Inflammatory macrophage (primary cell): Measurements from ENCODE around the gene CFAP20DC.
A peak's percentile ranks its signal among the peaks of the same experiment; 100 is the strongest.
"Not testable (repeated sequence)": the region's sequence is repeated elsewhere in the genome, so short reads cannot be mapped to it uniquely, and the experiment has no call there.

Source experiments
- DNase-seq, 2 donors: peaks; one replicate each; pipeline ENCODE4 v3.0.0-alpha.2; 2020 to 2022

CFAP20DC gene

DNA sequence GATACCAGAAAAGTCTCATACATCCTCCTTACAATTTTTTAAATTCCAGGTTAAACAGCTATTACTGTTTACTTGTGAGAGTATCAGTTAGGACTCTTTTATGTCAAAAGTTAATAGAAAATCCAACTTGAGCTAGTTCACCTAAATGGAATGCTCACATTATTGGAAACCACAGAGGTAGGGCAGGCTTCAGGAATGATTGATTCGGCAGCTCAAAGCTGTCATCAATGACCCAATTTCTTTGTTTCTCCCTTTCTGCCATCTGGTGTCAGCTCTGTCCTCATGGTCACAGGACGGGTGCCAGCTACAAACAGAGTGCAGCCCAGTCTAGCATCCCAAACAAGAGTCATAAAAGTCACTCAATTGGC, 32.2 kb downstream of the CFAP20DC start:
- no peak for DNase-seq

DNA sequence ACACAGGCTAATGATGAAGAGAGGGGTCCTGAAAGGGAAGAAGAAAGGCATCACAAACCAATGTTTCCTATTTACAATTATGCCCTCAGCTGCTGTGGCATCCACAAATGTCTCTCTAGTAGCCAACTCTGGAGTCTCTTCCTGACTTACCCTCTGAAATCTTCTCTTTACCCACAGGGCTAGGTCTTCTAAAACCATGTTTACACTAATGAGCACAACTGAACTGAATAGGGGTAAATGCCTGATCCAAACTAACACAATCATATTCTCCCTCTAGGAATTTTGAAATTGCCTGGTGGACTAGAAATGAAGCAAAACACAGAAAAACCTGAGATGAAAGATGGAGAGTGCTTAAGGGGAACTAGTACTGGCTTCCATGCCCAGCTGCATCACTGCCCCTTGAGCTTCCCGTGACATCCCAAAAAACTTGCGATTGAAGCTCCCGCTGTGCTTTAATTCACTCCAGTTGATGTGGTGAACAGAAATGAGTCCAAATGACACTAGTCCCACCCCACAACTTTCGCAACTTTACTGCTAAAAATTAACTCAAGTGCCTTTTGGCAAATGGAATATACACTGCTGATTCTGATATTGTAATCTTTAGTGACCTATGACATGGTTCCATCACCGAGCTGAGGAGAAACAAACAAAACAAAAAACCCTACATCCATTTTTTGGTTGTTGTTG, 32.8 kb downstream of the CFAP20DC start:
- DNase-seq = no peak

DNA sequence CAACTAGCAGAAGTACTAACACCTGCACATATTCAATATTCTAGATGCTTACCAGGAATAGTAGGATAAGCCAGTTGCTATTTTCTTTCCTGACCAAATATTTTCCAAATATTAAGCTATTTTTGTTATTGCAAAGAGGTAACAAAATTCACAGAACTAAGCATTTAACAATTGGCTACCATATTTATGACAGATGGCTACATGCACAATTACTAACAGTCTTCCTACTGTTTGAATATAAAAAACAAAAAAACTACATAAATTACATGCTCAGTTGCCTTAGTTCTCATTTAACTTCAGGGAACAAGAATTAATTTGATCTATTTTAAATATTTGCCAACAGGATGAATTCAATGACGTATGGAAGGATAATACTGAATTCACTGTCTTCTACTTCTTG, 36.2 kb downstream of the CFAP20DC start:
- DNase-seq = no peak

DNA sequence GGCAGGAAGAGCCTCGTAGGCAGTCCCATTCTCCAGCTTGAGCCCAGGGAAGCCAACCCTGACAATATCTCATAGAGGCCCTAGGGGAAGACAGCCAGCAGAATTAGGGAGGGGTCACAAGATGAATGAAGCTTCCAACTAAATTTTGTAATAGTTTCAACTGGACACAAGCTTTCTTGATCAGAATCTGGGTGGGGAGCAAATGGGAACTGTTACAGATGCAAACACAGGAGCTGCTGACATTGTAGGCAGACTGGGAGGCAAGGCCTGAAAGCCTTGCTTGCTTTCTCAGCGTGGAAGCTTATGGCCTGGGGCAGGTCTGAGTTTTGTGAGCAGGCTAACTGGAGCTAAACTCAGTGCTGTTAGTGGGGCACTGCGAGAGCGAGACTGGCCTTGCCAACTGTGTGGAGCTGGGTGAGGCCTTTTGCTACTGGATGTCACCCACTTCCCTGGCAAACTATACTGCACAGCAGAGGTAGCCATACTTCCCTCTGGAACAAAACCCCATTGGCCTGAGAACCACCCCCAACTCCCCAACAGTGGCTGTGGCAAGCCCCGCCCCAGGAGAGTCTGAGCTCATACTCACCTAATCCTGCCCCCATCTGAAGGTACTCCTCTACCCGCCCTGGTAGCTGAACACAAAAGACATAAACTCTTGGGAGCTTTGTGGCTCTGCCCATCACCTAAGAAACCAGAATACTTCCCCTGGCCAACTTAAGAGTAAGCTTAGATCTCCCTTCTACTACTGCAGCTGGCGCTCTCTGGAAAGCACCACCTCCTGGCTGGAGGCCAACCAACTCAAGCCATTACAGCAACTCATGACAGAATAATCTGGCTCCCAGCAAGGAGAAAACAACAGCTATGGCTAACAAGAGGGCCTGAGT, 42.9 kb downstream of the CFAP20DC start:
- no peak for DNase-seq

DNA sequence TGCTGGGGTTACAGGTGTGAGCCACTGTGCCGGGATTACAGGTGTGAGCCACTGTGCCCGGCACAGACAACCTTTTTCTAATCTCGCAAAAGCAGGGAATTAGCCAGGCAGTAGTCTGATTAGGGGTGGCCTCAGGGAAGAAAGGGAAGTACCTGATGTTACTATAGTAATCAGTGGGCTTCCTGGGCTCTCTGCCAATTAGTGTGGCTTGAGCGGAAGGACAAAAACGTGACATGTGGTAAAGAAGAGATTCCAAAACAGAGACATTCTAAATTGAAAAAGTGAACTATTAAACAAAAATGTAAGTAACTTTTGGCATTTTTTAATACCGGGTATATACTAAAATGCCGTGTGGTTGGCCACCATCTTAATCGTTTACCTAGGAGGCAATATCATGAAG, 48.1 kb downstream of the CFAP20DC start:
- peak; percentile 30 to 51 for DNase-seq

DNA sequence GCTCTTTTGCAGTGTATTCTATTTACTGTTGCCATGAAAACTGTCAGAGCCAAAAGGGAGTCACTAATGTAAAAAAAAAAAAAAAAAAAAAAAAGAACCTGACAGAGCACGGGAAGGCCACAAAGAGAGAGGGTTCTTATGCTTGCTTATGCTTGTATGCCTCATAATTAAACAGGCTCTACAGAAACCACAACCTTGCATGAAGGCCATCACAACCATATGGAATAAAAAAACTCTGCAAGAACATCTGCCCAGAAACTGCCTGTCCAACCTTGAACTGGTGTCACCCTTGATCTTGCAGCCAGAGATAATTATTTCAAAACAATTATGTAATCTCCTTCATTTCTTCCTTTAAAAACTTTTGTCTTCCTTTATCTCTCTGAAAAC, 50.1 kb downstream of the CFAP20DC start:
- DNase-seq = no peak

DNA sequence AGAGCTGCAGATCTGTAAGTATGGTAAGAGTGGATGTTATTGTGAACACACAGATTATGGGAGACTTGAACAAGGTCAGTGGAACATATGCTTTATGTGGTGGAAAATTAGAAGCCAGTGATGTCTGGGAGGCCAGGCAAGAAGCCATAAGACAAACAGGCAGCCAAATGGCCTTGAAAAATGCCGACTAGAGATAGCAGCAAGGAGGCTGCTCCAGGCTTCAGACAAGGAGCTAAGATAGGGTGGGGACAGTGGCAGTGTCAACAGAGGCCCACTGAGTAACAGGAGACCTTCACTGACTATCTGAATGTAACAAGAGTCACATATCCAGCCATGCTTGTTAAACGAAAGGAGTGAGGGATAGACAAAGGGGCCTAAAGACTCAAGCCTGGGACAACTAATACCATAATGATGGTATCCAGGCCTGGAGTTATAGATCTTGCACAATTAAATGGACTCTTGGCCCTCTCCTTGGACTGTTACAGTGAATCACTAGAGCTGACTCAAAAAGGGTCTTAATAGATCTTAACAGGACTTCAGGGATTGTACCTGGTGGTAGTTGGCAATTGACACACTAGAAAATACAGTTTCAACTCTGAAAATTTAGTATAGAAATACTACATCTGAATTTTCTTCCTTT, 50.6 kb downstream of the CFAP20DC start:
- no peak for DNase-seq

DNA sequence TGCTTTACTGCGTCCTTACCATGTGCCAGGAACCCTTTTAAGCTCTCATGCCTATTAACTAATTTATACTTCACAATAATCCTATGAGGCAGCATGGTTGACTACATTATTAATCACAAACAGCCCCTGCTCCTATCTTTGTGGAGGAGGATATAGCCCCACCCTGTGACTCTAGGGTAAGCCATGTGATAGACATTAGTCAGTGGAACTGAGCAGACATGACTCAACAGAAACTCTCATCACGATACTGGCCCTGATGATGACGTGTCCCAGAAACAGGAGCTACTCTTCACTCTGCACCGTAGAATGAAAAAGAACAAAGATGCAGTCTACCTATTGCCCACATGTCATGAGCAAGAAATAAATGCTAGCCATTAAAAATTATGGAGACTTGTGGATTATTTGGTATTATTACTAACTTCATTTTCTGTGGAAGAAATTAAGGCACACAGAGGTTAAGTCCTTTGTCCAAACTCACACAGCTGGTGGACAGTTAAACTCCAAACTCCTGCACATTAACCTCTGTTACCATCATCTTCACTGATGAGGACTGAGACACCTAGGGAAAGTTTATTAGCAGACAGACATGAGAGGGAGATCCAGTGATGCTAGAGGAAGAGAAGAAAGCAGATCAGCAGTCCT, 51.2 kb downstream of the CFAP20DC start:
- DNase-seq = peak; percentile 34 to 65

DNA sequence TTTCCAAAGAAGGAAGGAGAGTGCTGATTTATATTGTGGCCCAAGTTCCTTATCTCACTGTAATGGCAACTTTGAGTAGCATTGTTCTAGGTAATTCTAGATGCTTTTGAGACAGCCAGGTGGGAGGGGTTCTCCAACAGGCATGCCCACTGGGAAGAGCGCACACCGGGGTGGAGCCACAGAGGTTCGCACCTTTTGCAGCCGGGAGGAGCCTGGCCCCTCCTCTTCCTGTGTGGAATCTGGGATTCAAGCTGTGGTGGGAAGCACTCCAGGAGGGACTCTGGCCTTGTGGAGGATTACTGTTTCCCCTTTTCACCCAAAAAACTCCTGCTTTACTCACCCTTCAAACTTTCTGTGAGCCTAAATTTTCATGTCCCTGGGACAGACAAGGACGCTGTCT, 53.1 kb downstream of the CFAP20DC start:
- DNase-seq = no peak

DNA sequence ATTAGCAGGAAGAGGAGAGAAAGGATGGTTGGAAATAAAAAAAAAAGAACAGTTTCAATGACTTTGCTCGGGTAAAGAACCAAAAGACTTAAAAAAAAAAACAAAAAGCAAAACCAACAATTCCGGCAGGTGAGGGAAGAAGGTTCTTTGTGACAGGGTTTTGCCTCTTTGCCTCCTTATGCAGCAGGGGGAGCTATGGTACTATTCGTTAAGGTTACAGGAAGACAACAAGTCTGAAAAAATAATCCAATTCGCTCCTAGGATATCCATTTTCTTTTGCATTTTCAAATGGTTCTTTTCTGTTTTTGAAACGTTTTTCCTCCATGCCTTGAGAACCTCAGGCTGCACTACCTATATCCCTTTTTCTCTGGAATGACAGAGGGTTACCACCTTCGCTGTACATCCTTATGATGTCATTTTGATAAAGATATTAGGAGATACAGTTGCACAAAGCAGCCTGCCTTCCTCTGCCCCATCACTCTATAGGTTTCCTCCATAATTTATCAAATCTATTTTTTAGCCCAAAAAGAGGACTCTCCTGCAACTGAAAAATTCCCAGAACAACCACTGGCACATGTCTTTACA, 55.0 kb downstream of the CFAP20DC start:
- peak; percentile 26 to 46 for DNase-seq

DNA sequence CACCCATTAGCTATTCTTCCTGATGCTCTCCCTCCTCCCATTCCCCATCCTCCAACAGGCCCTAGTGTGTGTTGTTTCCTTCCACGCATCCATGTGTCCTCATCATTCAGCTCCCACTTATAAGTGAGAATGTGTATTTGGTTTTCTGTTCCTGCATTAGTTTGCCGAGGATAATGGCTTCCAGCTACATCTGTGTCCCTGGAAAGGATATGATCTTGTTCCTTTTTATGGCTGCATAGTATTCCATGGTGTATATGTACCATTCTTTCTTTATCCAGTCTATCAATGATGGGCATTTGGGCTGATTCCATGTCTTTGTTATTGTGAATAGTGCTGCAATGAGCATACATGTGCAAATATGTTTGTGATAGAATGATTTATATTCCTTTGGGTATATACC, 56.3 kb downstream of the CFAP20DC start:
- no peak for DNase-seq

DNA sequence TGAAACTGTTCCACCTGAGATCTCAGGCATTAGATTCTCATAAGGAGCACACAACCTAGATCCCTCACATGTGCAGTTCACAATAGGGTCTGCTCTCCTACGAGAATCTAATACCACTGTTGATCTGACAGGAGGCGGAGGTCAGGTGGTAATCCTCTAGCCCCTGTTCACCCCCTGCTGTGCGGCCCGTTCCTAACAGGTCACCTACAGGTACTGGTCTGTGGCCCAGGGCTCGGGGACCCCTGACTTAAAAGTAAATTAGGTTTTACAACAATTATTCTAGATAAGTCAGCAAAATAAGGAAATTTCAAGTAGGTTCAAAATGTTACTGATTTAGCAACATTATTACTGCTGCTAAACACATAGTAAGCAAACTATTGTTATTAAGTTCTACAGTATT, 58.2 kb downstream of the CFAP20DC start:
- no peak for DNase-seq

DNA sequence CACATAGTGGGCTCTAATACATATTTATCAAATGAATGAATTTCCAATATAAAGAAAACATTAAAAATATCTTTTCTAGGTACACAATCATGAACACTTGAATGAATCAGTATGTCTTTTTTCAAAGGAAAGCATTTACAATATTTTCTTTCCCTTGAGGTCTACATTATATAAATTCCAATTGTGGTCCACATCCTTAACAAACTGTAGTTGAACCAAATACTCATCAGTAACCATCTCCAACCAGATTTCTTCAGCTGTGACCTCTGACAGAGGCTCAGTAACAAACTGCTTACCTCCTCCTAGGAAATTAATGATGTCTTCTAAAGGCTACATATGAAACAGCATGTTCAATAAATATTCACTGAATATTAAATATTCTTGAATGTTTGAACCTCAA, 58.8 kb downstream of the CFAP20DC start:
- DNase-seq = no peak

DNA sequence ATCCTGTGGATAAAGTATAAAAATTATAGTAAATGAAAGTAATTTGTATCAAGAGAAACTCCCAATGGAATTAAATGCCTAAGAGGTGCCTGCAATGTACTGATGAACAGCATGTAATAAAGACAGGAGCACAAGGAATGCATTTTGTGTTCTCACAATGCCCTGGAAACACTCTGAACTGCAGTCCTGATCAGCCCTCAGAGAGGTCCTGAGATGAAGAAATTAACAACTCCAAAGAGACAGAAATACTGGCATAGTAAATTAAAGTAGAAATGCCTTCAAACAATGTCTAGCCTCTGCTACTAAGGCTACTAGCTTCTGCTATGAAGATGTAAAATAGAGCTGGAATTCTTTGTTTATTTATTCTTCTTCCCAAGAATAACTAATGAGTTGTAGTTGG, 59.9 kb downstream of the CFAP20DC start:
- DNase-seq = no peak

DNA sequence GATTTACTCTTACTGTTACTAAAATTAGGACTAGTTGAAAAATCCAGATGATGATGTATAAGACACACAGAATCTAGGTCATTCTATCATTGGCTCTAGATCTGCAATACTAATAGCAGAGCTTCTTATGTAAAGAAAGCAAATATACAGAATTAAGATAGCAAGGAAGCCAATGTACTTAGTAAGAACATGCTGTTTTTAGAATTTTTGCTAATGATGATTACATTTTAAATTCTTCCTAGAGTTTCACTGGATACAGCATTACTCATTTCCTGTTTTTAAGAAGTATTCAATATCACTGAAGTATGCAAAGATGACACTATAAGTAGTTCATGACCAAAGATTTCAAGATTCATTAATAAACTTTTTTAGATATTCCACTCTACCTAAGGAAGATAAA, 60.7 kb downstream of the CFAP20DC start:
- DNase-seq = no peak

DNA sequence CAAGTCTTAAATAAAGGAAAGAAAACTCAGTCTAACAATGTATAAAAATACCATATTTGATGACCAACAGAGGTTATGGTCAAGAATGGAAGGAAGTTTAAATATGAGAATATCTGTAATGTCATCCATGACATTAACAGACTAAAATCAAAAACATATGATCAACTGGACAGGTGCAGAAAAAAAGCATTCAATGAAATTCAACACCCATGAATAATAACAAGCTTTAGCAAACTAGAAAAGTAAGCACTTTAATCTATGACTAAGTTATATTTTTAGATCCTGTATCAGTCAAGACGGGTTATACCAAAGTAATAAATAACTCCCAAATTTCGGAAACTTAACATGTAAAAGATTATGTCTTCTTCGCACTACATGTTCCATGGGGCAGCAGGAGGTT, 61.8 kb downstream of the CFAP20DC start:
- DNase-seq = no peak

DNA sequence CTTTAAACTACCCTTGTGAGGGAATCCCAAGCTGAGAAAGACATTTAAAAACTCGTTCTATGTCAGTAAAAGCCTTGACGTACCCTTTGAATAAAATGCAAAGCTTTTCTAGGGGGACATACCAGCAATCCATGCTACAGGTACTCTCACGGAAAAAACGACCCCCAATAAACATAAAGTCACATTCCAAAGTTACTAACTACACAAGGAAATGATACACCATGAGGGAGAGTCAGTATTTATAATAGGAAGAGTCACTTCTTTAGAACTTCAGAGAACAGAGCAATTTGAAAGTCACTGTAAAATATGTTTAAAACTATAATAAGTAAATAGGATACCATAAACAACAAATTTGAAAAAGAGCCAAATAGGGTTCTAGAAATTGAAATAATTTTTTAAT, 63.2 kb downstream of the CFAP20DC start:
- DNase-seq = no peak

DNA sequence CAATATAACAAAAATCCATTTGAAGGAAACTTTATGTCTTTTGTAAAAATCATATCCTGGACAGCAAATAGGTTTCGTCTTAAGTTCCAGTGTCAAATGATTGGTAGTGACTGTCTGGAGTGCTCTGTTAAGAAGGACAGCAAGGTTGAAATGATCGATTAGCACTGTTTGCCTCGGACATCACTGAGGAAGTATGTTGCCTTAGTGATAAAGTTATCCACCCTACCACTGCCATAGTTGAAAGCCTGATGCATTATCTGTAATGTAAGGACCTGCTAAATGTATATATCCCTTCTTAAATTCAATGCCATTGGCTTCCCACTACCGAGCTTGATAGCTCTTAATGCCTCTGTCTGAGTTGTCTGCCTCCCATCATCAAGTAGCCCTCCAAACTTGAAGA, 70.0 kb downstream of the CFAP20DC start:
- no peak for DNase-seq

DNA sequence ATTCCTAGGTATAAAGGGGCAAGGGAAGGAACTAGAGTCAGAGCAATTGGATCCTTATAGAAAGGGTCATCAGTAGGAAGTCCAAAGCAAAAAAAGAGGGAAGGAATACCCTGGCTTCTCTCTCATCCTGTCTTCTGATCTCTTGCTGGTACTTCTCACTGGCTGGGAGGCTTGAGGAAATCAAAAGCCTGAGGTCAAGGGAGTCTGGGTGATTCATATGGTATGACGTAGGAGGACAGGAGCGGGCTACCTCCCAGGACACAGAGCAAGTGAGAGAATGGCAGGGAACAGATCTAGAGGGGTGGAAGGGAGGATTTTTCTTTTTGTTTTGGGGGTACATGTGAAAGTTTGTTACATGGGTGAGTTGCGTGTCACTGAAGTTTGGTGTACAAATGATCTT, 76.0 kb downstream of the CFAP20DC start:
- no peak for DNase-seq

DNA sequence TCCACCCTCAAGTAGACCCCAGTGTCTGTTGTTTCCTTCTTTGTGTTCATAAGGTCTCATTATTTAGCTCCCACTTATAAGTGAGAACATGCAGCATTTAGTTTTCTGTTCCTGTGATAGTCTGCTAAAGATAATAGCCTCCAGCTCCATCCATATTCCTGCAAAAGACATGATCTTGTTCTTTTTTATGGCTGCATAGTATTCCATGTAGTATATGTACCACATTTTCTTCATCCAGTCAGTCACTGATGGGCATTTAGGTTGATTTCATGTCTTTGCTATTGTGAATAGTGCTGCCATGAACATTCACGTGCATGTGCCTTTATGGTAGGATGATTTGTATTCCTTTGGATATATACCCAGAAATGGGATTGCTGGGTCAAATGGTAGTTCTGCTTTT, 82.0 kb downstream of the CFAP20DC start:
- DNase-seq = not testable (repeated sequence)

DNA sequence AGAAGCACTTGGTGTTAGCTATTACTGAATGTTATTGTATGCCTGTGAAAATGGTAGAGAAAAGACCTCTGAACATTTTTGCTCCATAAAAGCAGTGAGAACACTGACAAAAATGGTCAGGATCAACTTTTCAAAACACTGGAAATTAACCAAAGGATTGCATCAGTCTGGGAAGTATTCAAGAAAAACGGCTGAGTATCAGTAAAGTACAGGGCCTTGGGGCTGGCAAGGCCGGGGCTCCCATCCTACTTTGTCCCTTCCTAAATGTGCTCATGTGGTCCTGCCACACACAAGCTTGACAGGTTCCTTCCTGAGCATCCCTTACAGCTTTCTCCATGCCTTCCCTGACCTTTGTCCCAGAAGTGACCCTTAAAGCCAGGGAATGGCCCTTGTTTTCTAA, 84.0 kb downstream of the CFAP20DC start:
- no peak for DNase-seq

DNA sequence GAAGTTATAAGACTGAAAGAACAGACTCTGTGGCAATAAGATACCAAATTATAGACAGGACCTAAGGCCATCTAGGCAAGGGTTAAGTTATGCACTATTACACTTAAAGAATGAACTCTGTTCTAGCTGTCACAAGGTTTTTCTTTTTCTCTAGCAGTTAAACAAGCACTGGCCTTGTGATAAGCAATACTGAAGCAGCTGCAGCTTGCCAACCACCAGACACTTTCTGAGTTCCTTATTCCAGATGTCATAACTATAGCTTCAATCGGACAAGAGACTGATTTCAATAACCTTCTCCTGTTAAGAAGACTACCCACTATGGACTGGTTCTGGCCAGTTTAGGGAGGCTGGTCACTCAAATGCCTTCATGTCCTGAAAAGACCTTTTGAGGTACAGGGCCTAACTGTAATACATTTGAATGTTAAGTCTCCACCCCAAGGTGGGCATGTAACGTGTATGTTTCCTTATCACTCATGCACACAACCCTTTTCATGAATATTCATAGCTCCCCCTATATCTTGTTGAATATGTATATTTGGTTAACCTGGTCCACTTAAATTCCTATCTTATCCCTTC, 85.8 kb downstream of the CFAP20DC start:
- DNase-seq = peak in 1 of 2 donors; percentile 2

DNA sequence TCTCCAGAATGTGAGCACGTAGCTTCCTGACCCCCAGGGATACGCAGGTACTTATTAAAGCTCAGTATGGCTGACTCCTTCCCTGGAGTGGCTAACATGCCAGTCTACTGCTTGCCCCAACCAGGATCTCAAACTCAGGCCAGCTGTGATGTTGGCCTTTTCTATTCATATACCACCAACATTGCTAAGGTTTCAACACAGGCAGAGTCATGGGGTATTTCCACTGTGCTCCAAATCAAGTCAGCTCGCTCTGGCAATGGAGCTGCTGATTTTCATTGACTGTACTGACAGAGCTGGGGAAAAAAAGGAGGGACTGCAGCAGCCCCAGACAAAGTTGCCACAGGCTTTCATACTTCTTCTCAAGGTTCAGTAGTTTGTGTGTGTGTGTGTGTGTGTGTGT, 87.0 kb downstream of the CFAP20DC start:
- DNase-seq = no peak
